Measurements from ENCODE around the gene PAGE4. TPM values are rescaled to one million over a fixed set of nuclear protein-coding genes. Genes with fewer than 3 reads are reported as not detected.
A peak's percentile ranks its signal among the peaks of the same experiment; 100 is the strongest.

PAGE4 gene
- total and polyA plus RNA-seq, 9 of the 15 experiments (the other 6 are each of a cell fraction or from before 2014, with no cell fraction given) = 0.99 to 8.0 (median 3.9) TPM

DNA sequence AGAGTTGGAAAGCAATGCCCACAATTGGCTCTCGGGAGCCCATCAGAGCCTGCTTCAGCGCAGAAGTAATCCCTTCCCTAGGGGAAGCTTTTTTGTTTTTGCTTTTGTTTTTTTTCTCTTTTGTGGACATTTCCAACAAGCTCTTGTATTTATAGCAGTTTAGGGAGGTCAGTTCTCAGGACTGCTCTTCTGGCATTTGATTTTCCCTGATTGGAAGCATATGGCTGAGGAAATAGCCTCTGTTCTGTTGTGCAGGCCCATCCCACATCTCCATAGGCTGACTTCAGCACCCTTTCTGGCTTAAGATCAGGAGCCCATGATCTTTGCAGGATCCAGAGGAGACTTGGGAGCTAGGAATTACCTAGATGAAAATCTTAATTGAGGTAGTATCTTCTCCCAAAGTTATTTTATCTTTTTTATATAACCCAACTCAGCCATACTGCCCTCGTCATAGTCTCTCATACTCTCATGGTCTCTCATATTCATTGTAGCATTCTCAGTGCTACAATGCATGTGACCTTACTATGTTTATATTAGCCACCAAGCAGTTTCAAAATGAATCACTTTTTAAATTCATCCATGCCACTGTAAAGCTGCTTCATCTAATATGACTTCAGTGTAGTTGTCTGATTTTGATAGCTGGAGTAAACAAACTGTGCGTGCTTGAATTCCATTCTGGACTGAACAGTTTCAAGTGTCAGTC, 16.7 kb downstream of the PAGE4 start:
- intact Hi-C loops (cut with micrococcal nuclease) (no loop called here), in situ Hi-C loops (cut with MboI) (no loop called here)
- Histone ChIP-seq H3K36me3 (ENCODE audit: control insufficient read depth, insufficient read depth, low read length) (no peaks in the 10 kb centered on the region), H3K27ac (ENCODE audit: extremely low read depth, low read depth, low read length) (no peak overlapping the region), H2AFZ (ENCODE audit: low read depth, low read length) (peak overlapping the region; percentile 40), H3K9ac (ENCODE audit: insufficient read depth in 1 of 2, low read depth in 2 of 2, low read length in 2 of 2) (no peak overlapping the region), H3K4me3 (no peak overlapping the region), H3K9me1 (ENCODE audit: control insufficient read depth, insufficient read depth, low read length) (no peaks in the 10 kb centered on the region), H4K20me1 (replicated peaks; ENCODE audit: control insufficient read depth, insufficient read depth, low read length) (no peaks in the 10 kb centered on the region), H3K27me3 (ENCODE audit: control insufficient read depth in 2 of 2, insufficient read depth in 2 of 2, low read length in 2 of 2) (no peaks in the 10 kb centered on the region), H3K4me2 (ENCODE audit: insufficient read depth, low read length) (no peak overlapping the region), H3K4me1 (replicated peaks in 1 of 2; ENCODE audit: control insufficient read depth in 2 of 2, insufficient read depth in 2 of 2, low read length in 2 of 2) (peaks cover 0 to 18% of the 10 kb centered on the region in 2 experiments; a peak in 2 of 5 replicates), H3K79me2 (ENCODE audit: control insufficient read depth, insufficient read depth, low read length) (no peaks in the 10 kb centered on the region), H3K9me3 (replicated peaks; ENCODE audit: control insufficient read depth, insufficient read depth, low read depth, low read length) (no peaks in the 10 kb centered on the region)
- no peak for ATAC-seq
- no peak for FAIRE-seq
- BruUV-seq (replicated peaks) = no TSS peak
- DNase-seq (ENCODE audit: extremely low read depth in 1 of 4, low spot score in 3 of 4) = no peak
- ChIA-PET POLR2A (no interaction called here), CTCF (ENCODE audit: low intra/inter-chr PET ratio) (no interaction called here)
- no peak for TF ChIP-seq PURB (CRISPR knock-in tag; IDR thresholded peaks at IDR 0.05; ENCODE audit: low read depth)
- TF ChIP-seq MCM5 (IDR thresholded peaks at IDR 0.05; ENCODE audit: low read depth) = no peak
- no peak for TF ChIP-seq ZBED1 (IDR thresholded peaks at IDR 0.05)
- no peak for TF ChIP-seq NR3C1 (CRISPR knock-in tag; IDR thresholded peaks at IDR 0.05)
- no peak for TF ChIP-seq TAF7 (tag; IDR thresholded peaks at IDR 0.05)
- TF ChIP-seq MITF (IDR thresholded peaks at IDR 0.05) = no peak
- no peak for TF ChIP-seq NFE2 (IDR thresholded peaks at IDR 0.05; ENCODE audit: low read depth)
- TF ChIP-seq ZKSCAN3 (CRISPR knock-in tag; IDR thresholded peaks at IDR 0.05) = no peak
- no peak for TF ChIP-seq SRF (CRISPR knock-in tag; IDR thresholded peaks at IDR 0.05)
- TF ChIP-seq ZNF695 (CRISPR knock-in tag; IDR thresholded peaks at IDR 0.05) = no peak
- TF ChIP-seq TAF15 (IDR thresholded peaks at IDR 0.05; ENCODE audit: low read depth, low read length) = no peak
- TF ChIP-seq NR2C1 (IDR thresholded peaks at IDR 0.05) = no peak
- no peak for TF ChIP-seq NR2C1 (tag; IDR thresholded peaks at IDR 0.05)
- 53% methylated on average over 4 of the region's 4 CpGs for WGBS (ENCODE audit: insufficient coverage, low coverage, missing lambda C conversion rate)
